NCI-H2171 treated with DMSO at 0.1 percent for 48 hours (cell line): ENCODE measurements around the gene TNFRSF14.
A peak's percentile ranks its signal among the peaks of the same experiment; 100 is the strongest.
"Not testable (repeated sequence)": the region's sequence is repeated elsewhere in the genome, so short reads cannot be mapped to it uniquely, and the experiment has no call there.

Experiments used
- DNase-seq: peaks from one replicate; lab custom pipeline; 2025; lab: John Stamatoyannopoulos, UW

TNFRSF14 gene

GRCh38 chr1:2554621-2555387, 1.4 kb upstream of the TNFRSF14 start:
- peak; percentile 53 for DNase-seq

DNA sequence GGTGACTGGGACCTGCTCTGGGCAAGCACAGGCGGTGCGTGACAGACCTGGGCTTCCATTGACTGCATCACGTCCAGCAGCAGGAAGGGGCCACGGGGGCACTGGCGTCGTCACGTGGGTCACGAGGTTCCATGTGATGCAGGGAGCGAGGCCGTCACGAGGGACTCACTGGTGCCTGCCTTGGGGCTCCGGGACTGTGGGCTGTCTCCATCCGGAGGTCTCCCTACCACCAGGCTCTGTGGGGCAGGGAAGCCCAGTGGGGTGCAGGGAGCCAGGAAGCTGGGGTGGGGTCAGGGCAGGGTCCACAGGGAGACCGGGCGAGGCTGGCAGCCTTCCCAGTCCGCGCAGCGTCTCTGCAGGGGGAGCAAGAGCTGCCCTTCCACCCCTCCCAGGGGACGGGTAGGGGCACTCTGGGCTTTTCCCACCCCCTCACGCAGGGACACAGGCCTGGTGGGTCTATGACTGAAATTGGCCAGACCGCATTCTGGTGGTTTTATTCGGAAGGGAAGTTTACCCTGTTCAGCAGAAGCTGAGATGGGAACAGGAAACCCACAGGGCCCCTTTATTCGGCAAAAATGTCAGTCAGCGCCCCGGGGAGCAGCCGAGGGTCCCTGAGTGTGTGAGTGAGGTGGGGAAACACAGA, 416 bp upstream of the TNFRSF14 start:
- peak; percentile 53 for DNase-seq

DNA sequence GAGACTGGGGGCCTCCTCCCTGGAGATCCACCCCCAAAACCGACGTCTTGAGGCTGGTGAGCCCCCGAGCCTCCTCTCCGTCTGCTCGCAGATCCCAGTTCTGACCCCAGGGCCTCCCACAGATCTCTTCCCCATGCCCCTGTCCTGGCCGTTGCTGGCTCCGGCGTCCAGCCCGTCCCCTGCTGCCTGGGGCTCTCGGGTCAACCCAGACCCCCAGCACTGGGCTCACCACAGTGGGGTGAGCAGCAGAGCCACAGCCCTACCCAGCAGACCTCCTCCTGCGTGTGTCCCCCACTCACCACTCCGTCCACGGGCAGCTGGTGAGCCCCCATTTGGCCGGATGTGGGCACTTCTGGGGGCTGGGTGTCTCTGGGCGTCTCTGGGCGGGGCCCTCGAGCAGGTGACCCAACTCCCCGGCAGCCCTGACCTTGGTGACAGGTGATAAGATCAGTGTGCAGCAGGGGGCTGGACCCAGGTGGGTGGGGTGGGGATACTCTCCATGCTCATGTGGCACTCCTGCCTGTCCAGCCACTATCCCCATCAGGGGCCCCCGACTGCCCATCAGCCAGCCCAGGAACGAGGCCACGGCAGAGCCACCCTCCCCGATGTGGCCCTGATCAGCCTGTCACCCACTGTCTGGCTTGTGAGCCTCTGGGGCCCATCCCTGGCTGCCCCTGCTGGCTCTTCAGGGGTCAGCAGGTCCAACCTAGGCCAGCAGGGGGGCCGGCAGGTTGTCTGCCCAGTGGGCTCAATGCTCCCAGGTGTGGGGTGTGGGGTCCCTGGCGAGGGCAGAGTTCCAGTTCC, 709 bp downstream of the TNFRSF14 start:
- no peak for DNase-seq

GRCh38 chr1:2557482-2558400, 1.6 kb downstream of the TNFRSF14 start:
- no peak for DNase-seq

- DNase-seq: no peak
These were observed 2.2 kb downstream of the TNFRSF14 start for GRCh38 chr1:2558420-2558819.

GRCh38 chr1:2558861-2559260, 2.7 kb downstream of the TNFRSF14 start:
- DNase-seq: no peak

DNA sequence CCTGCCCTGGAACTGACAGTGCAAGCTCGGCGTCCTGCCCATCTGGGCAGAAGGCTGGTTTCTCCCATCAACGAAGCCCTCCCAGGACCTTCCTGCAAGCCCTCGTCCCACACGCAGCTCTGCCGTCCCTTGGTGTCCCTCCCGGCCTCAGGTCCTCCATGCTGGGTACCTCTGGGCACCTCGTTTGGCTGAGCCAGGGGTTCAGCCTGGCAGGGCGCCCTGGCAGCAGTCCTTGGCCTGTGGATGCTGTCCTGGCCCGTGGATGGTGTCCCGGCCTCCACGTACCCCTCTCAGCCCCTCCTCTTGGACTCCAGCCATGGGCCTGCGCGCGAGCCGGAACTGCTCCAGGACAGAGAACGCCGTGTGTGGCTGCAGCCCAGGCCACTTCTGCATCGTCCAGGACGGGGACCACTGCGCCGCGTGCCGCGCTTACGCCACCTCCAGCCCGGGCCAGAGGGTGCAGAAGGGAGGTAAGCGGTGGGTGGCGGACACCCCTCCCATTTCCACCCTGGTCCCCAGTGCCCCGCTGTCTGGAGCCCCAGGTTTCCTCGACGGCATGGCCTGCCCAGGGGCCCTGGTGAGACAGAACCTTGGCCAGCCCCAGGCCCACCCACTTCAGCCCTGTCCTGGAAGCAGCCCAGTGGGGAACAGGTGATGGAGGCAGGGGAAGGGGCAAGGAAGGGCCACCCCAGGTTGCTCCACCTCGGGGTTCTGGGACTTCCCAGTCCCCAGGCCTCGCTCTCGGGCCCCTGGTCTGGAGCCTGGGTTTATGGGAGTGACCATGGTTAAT, 3.5 kb downstream of the TNFRSF14 start:
- no peak for DNase-seq

DNA sequence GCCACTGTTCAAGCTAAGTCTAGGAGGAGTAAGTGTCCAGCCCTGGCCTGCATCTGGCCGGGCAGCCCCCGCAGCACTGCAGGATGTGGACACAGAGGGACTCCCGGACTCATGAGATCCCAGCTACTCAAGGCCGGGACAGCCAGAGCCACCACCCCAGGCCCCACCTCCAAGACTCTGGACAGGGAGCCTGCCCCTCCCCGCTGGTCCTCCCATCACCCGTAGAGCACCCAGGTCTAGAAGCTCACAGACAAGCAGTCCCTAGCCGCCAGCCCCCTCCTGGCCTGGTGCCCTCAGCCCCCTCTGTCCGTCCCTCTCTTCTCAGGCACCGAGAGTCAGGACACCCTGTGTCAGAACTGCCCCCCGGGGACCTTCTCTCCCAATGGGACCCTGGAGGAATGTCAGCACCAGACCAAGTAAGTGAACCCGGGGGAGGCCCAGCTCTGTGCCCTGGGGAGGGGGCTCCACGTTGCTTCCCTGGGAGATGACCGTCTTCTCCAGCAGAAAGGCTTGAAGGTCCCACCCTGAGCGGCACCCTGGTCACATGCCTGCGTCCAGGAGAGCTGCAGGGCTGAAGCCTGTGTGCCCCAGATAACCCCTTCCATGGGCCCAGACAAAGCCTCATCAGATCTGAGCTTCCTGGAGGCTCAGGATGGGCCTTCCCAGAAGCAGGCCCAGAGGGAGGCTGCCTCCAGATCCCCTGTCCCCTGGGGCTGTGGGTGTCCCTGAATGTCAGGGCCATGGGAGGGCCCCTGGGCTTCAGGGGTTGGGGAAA, 4.3 kb downstream of the TNFRSF14 start:
- no peak for DNase-seq

DNA sequence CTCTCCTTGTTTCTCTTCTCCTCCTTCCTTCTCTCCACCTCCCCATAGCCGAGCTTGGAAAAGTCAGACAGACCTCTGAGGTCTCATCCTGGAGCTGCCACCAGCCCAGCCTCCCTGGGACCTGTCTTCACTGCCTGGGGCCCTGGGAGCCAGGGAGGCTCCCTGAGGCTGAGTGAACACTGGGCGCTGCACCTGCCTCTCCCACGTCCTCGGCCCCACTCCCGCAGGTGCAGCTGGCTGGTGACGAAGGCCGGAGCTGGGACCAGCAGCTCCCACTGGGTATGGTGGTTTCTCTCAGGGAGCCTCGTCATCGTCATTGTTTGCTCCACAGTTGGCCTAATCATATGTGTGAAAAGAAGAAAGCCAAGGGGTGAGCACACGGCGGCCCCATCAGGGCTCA, 5.3 kb downstream of the TNFRSF14 start:
- no peak for DNase-seq

DNA sequence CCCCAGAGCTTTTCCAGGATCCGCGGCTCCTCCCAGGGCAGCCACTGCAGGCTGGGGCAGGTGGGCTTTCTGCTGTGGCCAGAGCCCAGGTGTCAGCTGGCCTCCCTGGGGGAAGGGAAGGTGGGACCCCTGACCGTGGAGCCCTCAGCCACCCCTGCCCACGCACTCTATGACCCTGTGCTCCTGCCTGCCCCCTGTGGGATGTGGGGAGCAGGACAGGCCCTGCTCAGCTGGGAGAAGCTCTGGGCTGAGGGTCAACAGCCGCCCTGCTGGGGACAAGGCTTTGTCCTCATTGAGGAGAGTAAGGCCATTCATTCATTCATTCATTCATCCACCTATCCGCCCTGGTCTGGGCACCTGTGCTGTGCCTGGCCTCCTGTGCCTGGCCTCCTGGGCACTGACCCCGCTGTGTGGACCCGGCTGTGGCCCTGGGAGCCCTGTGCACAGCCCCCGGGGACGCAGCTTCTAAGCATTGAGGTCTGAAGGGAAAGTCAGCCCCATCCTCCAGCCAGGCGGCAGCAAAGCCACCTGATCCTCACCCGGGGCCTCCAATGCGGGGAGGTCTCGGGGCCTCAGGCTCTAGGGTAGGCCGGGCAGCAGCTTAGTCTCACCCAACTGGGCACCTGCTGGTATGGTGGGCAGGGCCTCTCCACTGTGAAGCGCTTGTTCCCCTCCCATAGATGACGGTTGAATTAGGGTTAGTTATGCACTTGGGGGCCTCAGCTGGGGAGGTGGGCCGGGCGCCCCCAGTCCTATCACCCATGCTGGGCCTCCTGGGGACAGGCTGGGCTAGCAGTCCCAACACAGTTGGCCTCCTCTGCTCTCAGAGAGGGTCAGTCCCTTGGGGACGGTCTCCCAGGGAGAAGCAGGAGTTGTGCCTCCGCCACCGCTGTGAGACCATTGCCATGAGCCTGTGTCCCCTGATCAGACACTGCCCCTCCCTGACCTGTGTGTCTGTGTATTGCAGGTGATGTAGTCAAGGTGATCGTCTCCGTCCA, 6.0 kb downstream of the TNFRSF14 start:
- DNase-seq: no peak

GRCh38 chr1:2563205-2563604, 7.0 kb downstream of the TNFRSF14 start:
- DNase-seq: no peak

DNA sequence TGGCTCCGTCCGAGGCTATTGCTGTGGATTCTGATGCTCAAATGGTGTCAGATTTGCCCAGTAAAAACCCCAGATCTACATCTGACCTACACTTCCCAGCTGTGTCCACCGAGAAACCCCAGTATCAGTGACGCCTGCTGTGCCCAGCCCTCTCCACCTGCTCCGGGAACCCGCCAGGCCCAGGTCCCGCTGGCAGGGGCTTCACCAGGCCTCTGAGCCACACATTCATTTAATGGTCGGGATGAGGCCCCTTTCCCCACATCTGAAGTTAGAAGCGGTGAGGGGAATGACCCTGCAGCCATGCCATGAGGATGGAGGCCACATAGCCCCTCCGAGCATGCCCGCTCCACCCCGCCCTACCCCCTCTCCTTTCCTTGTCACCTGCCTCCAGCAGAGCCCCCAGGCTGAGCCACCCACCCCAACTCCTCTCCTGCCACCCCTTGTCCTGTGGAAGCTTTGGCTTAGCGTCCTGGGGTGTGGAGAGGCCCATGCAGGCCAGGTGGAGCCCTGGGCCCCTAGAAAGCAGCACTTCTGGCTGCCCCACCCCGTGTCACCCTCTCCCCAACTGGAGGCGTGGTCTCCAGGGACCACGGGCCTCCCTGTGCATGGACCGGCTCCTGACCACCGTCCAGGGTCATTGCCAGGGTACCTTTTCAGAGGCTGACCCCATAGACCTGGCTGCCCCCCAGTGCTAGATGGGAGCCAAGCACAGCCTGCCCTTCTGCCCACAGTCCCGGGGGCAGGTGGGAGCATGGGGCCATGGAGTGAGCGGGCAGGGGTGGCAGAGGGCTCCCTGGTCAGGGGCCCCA, 8.0 kb downstream of the TNFRSF14 start:
- DNase-seq: no peak

DNA sequence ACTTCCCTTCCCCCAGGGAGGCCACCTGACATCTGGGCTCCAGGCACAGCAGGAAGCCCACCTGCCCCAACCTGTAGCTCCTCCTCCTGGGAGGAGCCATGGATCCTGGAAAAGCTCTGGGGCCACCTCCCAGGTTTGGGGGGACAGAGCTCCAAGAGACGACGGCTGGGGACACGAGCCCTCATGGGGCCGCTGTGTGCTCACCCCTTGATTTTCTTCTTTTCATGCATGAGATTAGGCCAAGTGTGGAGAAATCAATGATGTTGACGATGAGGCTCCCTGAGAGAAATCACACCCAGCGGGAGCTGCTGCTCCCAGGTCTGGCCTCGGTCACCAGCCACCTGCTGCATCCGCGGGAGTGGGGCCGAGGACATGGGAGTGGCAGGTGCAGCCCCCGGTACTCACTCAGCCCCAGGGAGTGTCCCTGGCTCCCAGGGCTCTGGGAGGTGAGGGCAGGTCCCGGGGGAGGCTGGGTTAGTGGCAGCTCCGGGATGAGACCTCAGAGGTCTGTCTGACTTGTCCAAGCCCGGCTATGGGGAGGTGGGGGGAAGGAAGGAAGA, 8.7 kb downstream of the TNFRSF14 start:
- DNase-seq: peak; percentile 74

GRCh38 chr1:2566101-2567045, 10.2 kb downstream of the TNFRSF14 start:
- no peak for DNase-seq

DNA sequence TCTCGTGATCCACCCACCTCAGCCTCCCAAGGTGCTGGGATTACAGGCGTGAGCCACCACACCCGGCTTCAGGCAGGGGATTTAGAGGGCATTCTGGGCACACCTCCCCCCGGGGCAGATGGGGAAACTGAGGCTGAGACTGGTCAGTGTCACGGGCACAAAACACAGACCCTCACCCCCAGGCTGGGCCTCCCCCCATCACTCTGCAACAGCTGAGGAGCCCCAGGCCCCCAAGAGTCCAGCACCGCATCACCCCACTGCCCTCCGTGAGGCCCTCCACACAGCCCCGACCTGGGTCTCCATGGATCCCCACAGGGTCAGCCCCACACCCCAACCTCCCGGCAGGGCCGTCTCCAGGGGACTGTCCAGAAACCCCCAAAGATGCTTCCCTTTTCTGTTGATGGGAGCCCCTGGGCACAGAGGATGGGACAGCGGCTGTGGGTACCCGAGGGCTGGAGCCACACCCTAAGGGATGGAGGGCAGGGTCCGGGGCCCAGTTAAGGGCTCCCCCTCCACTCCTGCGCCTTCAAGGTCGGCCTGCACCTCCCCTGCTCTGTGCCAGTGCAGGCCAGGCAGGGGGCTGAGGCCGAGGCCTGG, 11.0 kb downstream of the TNFRSF14 start:
- no peak for DNase-seq

GRCh38 chr1:2568187-2568816, 12.1 kb downstream of the TNFRSF14 start:
- not testable (repeated sequence) for DNase-seq
